Measurements from ENCODE around the gene WFDC9.
"Not testable (repeated sequence)": the region's sequence is repeated elsewhere in the genome, so short reads cannot be mapped to it uniquely, and the experiment has no call there.

WFDC9 gene

GRCh38 chr20:45631184-45631583, at the start of gene WFDC9:
Gene WFDC9 (minus strand): TSS chr20:45631284. CDS start chr20:45610181, 21,103 bp downstream.
- DNase-seq = no peak

DNA sequence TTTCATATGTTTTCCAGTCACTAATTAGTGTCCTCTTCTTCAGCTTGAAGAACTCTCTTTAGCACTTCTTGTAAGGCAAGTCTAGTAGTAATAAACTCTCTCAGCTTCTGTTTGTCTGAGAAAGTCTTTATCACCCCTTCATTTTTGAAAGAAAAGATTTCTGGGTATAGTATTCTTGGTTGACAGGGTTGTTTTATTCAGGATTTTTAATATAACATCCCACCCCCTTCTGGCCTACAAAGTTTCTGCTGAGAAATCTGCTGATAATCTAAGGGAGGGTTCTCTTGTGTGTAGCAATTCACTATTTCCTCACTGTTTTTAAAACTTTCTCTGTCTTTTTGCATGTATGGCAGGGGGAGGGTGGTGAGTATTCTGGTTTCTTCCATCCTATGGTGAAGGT, 48.6 kb upstream of the WFDC9 start:
- no peak for DNase-seq

DNA sequence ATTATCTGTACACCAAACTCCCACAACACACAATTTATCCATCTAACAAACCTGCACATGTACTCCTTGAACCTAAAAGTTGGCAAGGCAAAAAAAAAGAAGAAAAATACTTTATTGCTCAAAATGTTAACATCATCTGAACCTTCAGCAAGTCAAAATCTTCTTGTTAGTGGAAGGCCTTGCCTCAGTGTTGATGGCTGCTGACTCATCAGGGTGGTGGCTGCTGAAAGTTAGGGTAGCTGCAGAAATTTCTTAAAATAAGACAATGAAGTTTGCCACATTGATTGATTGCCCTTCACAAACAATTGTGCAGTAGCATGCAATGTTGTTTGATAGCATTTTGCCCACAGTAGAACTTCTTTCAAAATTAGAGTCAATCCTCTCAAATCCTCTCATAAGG, 41.7 kb upstream of the WFDC9 start:
- DNase-seq = no peak

GRCh38 chr20:45670139-45670538, 39.1 kb upstream of the WFDC9 start, which contains the start of gene WFDC11:
Gene WFDC11 (minus strand): TSS chr20:45670239. CDS start chr20:45650600, 19,639 bp downstream.
- DNase-seq = no peak

GRCh38 chr20:45657038-45657437, 26.0 kb upstream of the WFDC9 start:
- DNase-seq = not testable (repeated sequence)

- DNase-seq = not testable (repeated sequence)
These were observed 20.6 kb upstream of the WFDC9 start for GRCh38 chr20:45651726-45652125.

DNA sequence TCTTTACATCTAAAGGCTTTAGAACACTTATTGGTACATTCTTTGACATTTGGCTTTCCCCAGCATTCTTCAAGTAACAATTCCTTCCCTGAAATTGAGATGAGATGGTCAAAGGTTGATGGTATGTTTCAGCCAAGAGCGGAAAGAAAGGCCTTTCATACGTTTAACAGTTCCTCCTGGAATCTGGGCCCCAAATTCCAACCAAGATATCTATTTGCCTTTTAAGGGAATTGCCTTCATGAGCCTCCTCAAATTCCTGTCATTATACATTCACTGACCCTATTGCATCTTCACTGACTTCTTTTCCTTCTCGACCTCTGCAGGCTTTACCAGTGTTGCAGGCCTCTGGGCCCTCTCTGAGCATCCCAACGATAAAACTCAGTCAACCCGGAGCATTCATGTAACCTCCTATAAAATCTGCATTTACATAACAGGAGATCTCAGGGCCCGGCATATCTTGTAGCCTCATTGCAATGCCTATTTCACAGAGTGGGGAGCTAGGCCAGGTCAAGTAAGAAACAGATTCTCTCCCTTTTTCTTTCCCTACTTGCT, 18.3 kb upstream of the WFDC9 start:
- no peak for DNase-seq

DNA sequence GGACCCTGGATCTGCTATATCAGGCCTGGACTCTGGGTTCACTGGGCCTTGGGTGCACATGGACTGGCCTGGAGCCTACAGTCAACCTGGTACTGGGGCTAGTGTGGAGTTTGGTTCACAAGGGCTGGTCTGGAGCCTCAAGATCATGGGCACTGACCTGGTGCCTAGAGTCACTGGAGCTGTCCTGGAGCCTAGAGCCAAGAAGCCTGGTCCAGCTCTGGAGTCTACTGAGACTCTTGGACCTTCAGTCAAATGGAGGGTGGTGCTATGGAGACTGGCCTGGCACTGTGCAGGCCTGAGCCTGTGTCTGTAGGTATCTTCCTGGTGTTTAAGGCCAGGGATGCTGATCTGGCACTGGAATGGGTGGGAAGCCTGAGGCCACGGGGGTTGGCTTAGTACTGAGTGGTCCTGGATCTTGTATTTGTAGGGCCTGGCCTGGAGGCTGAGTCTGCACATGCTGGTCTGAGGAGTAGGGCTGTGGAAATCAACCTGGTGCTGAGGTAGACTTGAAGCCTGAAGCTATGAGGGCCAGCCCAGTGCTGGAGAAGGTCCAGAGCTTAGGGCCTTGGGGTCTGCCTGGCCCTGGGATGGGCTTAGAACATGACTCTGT, 16.5 kb upstream of the WFDC9 start:
- no peak for DNase-seq

- DNase-seq = no peak
These were observed 15.8 kb upstream of the WFDC9 start for GRCh38 chr20:45646875-45647274.

GRCh38 chr20:45645869-45646268, 14.8 kb upstream of the WFDC9 start:
- not testable (repeated sequence) for DNase-seq

DNA sequence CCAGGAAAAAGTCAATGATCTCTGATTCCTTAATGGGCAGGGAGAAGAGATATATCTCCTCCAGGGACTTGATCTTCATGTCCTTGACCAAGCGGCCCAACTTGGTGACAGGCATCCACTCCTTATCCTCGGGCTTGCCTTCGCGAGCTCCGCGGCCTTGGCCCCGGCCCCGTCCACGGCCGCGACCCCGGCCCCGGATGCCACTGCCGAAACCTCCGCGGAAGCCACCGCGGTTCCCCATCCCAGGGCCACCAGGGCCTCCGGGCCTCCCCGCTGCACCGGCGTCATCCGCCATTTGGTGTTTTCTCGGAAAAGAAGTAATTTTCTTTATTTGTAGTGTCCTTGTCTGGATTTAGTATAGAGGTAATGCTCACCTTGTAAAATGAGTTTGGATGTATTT, 10.0 kb upstream of the WFDC9 start:
- DNase-seq = not testable (repeated sequence)

- DNase-seq = no peak
These were observed 8.6 kb upstream of the WFDC9 start for GRCh38 chr20:45639687-45640086.

DNA sequence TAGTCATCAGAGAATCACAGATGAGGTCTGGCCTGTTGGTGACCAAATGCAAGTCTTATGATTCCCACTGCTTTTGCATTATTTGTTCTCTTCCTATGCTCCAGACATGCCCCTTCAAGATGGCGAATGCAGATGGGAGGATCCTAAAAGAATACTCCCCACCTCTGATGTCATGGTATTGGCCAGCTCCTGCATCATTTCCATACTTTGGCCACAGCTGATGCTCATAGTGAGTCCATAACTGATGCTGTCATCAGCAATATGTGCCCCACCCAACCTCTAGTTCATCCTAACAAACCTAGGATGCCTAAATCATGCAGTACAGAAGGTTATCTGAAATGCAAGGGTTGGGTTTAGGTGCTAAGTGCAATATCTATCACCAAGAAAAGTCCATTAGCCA, 5.4 kb upstream of the WFDC9 start:
- DNase-seq = no peak

GRCh38 chr20:45630371-45630770, 713 bp downstream of the WFDC9 start:
- no peak for DNase-seq

DNA sequence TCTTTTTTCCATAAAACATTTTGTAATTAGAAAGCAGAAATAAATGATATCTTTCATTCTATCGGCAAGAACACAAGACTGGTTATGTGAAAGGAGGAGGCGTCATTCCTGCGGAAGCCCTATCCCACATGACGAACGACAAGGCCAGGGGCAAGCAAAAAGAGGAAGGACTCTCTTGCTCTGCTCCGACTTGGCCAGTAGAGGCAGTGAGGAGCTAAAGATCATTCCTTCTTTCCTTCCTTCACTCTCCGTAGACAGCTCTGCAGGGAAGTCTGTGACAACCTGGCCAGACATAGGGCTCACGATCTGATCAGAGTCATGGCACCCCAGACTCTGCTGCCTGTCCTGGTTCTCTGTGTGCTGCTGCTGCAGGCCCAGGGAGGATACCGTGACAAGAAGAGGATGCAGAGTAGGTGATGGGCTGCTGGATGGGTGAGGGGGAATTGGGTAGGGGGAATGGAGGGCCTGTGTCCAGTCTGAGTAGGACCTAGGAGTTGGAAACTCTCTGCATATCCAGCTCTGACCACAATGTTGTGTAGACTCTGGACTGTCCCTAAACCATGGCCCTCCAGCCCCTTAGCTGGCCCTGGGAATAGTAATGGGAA, 1.5 kb downstream of the WFDC9 start, which contains the start of gene WFDC10A:
Gene WFDC10A, plus strand, starts transcription at position 244 of the 605 bp plus-strand sequence. Its CDS starts 75 bp downstream, at position 319.
- DNase-seq = no peak

- DNase-seq = no peak
These were observed 4.5 kb downstream of the WFDC9 start for GRCh38 chr20:45626540-45626939.

GRCh38 chr20:45621593-45621992, 9.5 kb downstream of the WFDC9 start:
- no peak for DNase-seq

DNA sequence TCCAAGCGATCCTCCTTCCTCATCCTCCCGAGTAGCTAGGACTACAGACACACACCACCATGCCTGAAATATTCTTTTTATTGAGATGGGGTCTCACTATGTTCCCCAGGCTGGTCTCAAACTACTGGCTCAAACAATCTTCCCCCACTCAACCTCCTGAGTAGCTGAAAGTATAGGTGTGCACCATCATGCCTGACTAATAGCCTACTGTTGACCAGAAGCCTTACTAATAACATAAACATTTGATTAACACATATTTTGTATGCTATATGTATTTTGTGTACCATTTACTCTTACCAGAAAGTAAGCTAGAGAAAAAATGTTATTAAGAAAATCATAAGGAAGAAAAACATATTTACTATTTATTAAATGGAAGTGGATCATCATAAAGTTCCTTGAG, 13.5 kb downstream of the WFDC9 start:
- DNase-seq = no peak

- no peak for DNase-seq
These were observed 18.8 kb downstream of the WFDC9 start for GRCh38 chr20:45612314-45612713.

- no peak for DNase-seq
These were observed 20.0 kb downstream of the WFDC9 start for GRCh38 chr20:45611054-45611453.

GRCh38 chr20:45607810-45608209, 23.3 kb downstream of the WFDC9 start:
- DNase-seq = no peak

DNA sequence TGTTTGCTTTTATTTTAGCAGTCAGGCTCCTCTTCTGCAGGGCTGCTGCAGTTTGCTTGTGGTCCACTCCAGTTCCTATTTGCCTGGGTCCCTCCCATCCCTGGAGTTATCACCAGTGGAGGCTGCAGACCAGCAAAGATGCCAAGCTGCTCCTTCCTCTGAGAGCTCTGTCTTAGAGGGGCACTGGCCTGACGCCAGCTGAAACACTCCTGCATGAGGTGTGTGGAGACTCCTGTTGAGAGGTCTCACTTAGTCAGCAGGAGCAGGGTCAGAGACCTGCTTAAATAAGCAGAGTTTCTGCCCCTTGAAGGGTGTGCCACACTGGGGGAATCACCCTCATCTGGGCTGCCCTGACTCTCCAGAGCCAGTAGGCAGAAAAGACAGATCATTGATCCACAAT, 35.8 kb downstream of the WFDC9 start:
- DNase-seq = no peak

GRCh38 chr20:45593498-45593897, 37.6 kb downstream of the WFDC9 start:
- DNase-seq = no peak

DNA sequence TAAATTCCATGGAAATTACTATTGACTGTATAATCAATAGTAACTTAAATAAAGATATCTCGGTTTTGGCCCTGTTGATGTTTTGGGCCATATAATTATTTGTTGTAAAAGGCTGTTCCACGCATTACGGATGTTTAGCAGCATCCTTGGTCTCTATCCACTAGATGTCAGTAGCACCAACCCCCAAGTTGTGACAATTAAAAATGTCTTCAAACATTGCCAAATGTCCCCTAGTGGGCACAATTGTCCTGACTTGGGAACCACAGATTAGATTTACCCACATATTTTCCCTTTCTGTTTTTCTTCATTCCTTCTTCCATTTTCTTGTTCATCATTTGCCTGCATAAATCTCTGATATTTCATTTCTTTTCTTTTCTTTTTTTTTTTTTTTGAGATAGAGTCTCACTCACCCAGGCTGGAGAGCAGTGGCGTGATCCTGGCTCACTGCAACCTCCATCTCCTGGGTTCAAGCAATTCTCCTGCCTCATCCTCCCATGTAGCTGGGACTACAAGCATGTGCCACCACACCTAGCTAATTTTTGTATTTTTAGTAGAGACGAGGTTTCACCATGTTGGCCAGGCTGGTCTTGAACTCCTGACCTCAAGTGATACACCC, 38.4 kb downstream of the WFDC9 start:
- no peak for DNase-seq

All from activated naive CD4-positive, alpha-beta T cell (primary cell).